HepG2 (cell line): ENCODE data around the gene PRSS38. TPM values are rescaled to one million over a fixed set of nuclear protein-coding genes. Genes with fewer than 3 reads are reported as not detected.

ENCODE experiments used
- DNMT1 ChIP-seq: sonication (generic); formaldehyde crosslinking; IDR thresholded peaks from 2 replicates; pipeline ENCODE4 v1.5.1; 2020; ENCODE audit warnings: mild to moderate bottlenecking, missing genetic modification reagents
- ZNF124 ChIP-seq: sonication (generic); formaldehyde crosslinking; IDR thresholded peaks from 2 replicates; pipeline ENCODE4 v1.4.0; 2020; ENCODE audit warnings: missing genetic modification reagents
- polyA plus RNA-seq, 8 experiments: library from polyadenylated mRNA; depleted of rRNA in 3 of 8; stranded (reverse) in 7 of 8; unstranded in 1 of 8; fragments of >200 nt; fragmentation: Illumina TruSeq in 4 of 8; extraction: Trizol in 4 of 8; gene quantifications; 2 replicates each; pipeline versions ENCODE4 v1.2.1 to v1.2.3, GENCODE V29; 2011 to 2016; ENCODE audit warnings: low read depth in 4 of 8, missing spikeins in 1 of 8, mixed read lengths in 1 of 8; ENCODE audit not compliant: insufficient read depth in 1 of 8
- total RNA-seq, 5 experiments: library from RNA; depleted of rRNA; stranded (reverse); fragments of >200 nt; fragmentation: Illumina TruSeq; extraction: Trizol; gene quantifications; 2 replicates each; pipeline ENCODE4 v1.2.3, GENCODE V29; 2016; ENCODE audit warnings: low read depth in 1 of 5
- TF ChIP-seq, protein P1 (sequence below), 2 experiments: fragments of 450-650 bp in 1 of 2; sonication (generic) in 1 of 2; formaldehyde crosslinking in 1 of 2; IDR thresholded peaks; 2 replicates each; pipeline versions ENCODE4 v1.6.1 to v1.8.0; 2016 to 2022; ENCODE audit warnings: antibody characterized with exemption in 1 of 2, mild to moderate bottlenecking in 1 of 2, missing genetic modification reagents in 1 of 2

Gene PRSS38
- total and polyA plus RNA-seq, 2 of the 13 experiments (the other 11 are each of a cell fraction or from before 2014, with no cell fraction given) = not detected

DNA sequence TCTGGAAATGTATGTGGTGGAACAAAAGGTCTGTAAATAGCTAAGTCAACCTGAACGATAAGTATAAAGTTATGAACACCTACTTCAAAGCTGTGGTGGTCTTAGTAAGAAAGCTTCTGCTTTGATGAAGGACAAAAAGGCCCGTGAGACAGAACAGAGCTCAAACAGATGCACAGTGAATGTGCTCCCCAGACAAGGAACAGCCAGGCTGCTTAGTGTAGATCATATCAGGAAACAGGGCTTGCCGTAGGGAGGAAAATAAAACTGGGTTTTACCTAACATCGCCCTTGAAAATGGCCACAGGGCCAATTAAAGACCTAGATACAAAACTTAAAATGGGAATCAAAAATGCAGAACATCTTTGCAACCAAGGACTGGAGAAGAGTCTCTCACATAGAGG, 40.2 kb downstream of the PRSS38 start (continued):
- TF ChIP-seq, protein P1, sequence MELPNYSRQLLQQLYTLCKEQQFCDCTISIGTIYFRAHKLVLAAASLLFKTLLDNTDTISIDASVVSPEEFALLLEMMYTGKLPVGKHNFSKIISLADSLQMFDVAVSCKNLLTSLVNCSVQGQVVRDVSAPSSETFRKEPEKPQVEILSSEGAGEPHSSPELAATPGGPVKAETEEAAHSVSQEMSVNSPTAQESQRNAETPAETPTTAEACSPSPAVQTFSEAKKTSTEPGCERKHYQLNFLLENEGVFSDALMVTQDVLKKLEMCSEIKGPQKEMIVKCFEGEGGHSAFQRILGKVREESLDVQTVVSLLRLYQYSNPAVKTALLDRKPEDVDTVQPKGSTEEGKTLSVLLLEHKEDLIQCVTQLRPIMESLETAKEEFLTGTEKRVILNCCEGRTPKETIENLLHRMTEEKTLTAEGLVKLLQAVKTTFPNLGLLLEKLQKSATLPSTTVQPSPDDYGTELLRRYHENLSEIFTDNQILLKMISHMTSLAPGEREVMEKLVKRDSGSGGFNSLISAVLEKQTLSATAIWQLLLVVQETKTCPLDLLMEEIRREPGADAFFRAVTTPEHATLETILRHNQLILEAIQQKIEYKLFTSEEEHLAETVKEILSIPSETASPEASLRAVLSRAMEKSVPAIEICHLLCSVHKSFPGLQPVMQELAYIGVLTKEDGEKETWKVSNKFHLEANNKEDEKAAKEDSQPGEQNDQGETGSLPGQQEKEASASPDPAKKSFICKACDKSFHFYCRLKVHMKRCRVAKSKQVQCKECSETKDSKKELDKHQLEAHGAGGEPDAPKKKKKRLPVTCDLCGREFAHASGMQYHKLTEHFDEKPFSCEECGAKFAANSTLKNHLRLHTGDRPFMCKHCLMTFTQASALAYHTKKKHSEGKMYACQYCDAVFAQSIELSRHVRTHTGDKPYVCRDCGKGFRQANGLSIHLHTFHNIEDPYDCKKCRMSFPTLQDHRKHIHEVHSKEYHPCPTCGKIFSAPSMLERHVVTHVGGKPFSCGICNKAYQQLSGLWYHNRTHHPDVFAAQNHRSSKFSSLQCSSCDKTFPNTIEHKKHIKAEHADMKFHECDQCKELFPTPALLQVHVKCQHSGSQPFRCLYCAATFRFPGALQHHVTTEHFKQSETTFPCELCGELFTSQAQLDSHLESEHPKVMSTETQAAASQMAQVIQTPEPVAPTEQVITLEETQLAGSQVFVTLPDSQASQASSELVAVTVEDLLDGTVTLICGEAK (IDR thresholded peaks at IDR 0.05) = no peak
- TF ChIP-seq, protein P1 (CRISPR knock-in tag; IDR thresholded peaks at IDR 0.05) = no peak
- TF ChIP-seq DNMT1 (no peak), ZNF124 (CRISPR knock-in tag) (no peak)
